ENCODE data around the gene ANKRD9. TPM values are rescaled to one million over a fixed set of nuclear protein-coding genes. Genes with fewer than 3 reads are reported as not detected.

ANKRD9 gene
- total and polyA plus RNA-seq, 10 of the 15 experiments (the other 5 are each of a cell fraction or from before 2014, with no cell fraction given), result 0.03 to 3.6 (median 0.49) TPM

DNA sequence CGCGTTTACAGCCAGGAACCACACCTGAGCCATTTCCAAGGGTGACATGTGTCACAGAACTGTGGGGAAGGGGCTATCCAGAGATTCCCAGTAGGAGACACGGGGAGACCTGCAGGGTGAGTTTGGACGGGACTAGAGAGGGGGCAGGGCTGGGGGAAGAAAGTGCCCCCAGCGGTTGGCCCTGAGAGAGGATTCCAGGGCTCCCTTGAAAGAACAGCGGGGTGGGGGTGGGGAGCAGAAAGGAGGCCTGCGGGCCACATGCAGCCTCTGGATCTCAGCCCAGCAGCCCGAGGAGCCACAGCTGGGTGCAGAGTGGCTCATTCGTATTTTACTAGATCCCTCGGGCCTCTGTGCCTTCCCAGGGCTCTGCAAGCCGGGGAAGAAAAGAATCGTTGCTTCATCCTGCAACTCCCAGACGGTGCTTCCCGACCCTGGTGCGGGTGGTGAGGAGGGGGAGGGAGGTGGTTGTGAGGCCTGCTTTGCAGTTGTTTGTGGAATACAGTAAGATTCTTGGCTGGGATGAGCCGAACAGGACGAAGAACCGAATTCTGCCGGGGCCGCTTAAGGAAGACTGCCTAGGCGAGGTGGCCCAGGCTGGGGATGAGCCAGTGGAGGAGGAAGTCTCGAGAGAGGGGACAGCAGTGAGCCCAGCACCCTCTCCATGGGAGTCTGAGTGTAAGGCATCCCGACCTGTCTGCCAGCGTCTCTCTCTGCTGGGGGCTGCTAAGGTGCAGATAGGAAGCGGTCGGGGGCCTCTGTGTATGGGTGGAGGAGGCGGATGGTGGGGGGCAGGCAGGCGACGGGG lies 36.1 kb upstream of the ANKRD9 start:
- ATAC-seq (no peak), FAIRE-seq (no peak), DNase-seq (ENCODE audit: low read depth, low spot score) (no peak)
- no peak overlapping the region for H3K4me2 ChIP-seq (ENCODE audit: control insufficient read depth, insufficient read depth)
- CTCF ChIA-PET, result no interaction called here
- no peaks in the 10 kb centered on the region; the same call in 1 of the 2 replicates for H4K20me1 ChIP-seq (ENCODE audit: control insufficient read depth, insufficient read depth)
- POLR2A ChIA-PET, result no interaction called here
- BruUV-seq (replicated peaks), result no TSS peak
- no peak for TF ChIP-seq USF1 (IDR thresholded peaks at IDR 0.05; ENCODE audit: borderline replicate concordance, extremely low read length, insufficient read depth, low read depth, low read length)
- SMC1A ChIA-PET (ENCODE audit: uncharacterized antibody, unreplicated experiment), result no interaction called here
- H3K9ac ChIP-seq (ENCODE audit: control insufficient read depth, insufficient read depth, low read length), result no peak overlapping the region
- RAD21 ChIA-PET (ENCODE audit: unreplicated experiment), result no interaction called here
- H3K27me3 ChIP-seq (replicated peaks in 1 of 2; ENCODE audit: control insufficient read depth in 2 of 2, insufficient read depth in 2 of 2, low read length in 1 of 2), result peaks cover 8 to 16% of the 10 kb centered on the region in 2 experiments
- WGBS (ENCODE audit: insufficient coverage, insufficient replicate concordance, low lambda C conversion rate, missing lambda C conversion rate), result 65% methylated on average over 28 of the region's 29 CpGs
- in situ Hi-C loops (cut with MboI) (no loop called here), intact Hi-C loops (cut with micrococcal nuclease; ENCODE audit: unreplicated experiment) (no loop called here)
- H3K36me3 ChIP-seq (ENCODE audit: control insufficient read depth in 2 of 2, insufficient read depth in 2 of 2, low read length in 1 of 2), result no peaks in the 10 kb centered on the region
- H3K4me1 ChIP-seq (ENCODE audit: control insufficient read depth, insufficient read depth, low read length), result no peaks in the 10 kb centered on the region
- H3K9me3 ChIP-seq (replicated peaks; ENCODE audit: control insufficient read depth, insufficient read depth, low read length), result no peaks in the 10 kb centered on the region; the same call in 2 of the 3 replicates
- H2AFZ ChIP-seq (ENCODE audit: control insufficient read depth, low read depth, low read length), result no peak overlapping the region
- no peak overlapping the region for H3K27ac ChIP-seq (ENCODE audit: control insufficient read depth, insufficient read depth)
- H3K4me3 ChIP-seq, result no peak overlapping the region
- no peaks in the 10 kb centered on the region for H3K79me2 ChIP-seq (ENCODE audit: control insufficient read depth, insufficient read depth, low read length)

DNA sequence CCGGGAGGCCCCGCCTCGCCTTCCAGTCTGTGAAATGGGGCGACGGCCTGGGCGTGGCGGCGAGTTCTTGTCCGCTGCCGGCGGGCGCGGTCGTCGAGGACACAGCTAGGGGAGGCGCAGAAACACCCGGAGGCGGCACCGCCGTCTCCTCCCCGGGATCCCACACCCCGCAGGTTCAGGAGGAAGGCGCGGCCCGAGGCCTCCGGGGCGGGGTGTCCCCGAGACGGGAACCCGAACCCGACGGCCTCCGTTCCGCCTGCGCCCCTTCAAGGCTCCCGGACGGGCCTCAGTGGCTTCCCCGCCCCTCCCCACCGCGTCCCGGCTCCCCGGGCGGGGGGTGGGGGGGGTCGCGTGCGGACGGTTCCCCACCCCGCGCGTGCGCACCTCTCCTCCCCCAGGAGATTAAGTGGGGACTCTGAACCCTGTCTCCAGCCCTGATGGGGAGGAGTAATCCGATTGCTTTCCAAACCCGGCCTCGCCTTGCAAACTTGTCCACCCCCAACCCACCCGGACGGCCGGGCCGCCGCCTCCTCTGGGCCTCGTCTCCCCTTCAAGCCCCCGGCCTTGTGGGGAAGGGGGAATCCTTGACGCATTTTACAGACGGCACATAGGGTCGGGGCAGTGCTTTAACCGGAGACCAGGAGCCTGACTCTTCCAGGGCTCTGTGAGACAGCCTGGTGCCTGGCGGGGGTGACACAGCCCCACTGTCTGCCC lies 35.3 kb upstream of the ANKRD9 start:
- ChIA-PET SMC1A (ENCODE audit: uncharacterized antibody, unreplicated experiment) (no interaction called here), RAD21 (ENCODE audit: unreplicated experiment) (no interaction called here), CTCF (no interaction called here), POLR2A (no interaction called here)
- no peaks in the 10 kb centered on the region for H3K79me2 ChIP-seq (ENCODE audit: control insufficient read depth, insufficient read depth, low read length)
- peaks cover 8 to 16% of the 10 kb centered on the region in 2 experiments for H3K27me3 ChIP-seq (replicated peaks in 1 of 2; ENCODE audit: control insufficient read depth in 2 of 2, insufficient read depth in 2 of 2, low read length in 1 of 2)
- WGBS (ENCODE audit: insufficient coverage, insufficient replicate concordance, low lambda C conversion rate, missing lambda C conversion rate), result 3% methylated on average over 32 of the region's 66 CpGs
- H3K36me3 ChIP-seq (ENCODE audit: control insufficient read depth in 2 of 2, insufficient read depth in 2 of 2, low read length in 1 of 2), result no peaks in the 10 kb centered on the region
- H3K4me3 ChIP-seq, result no peak overlapping the region
- TF ChIP-seq, protein P1, sequence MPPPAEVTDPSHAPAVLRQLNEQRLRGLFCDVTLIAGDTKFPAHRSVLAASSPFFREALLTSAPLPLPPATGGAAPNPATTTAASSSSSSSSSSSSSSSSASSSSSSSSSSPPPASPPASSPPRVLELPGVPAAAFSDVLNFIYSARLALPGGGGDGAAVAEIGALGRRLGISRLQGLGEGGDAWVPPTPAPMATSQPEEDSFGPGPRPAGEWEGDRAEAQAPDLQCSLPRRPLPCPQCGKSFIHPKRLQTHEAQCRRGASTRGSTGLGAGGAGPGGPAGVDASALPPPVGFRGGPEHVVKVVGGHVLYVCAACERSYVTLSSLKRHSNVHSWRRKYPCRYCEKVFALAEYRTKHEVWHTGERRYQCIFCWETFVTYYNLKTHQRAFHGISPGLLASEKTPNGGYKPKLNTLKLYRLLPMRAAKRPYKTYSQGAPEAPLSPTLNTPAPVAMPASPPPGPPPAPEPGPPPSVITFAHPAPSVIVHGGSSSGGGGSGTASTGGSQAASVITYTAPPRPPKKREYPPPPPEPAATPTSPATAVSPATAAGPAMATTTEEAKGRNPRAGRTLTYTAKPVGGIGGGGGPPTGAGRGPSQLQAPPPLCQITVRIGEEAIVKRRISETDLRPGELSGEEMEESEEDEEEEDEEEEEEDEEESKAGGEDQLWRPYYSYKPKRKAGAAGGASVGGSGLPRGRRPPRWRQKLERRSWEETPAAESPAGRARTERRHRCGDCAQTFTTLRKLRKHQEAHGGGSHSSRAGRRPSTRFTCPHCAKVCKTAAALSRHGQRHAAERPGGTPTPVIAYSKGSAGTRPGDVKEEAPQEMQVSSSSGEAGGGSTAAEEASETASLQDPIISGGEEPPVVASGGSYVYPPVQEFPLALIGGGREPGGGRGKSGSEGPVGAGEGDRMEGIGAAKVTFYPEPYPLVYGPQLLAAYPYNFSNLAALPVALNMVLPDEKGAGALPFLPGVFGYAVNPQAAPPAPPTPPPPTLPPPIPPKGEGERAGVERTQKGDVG (CRISPR knock-in tag; IDR thresholded peaks at IDR 0.05), result no peak
- TF ChIP-seq TCF12 (IDR thresholded peaks at IDR 0.05; ENCODE audit: low read depth, low read length), result no peak
- TF ChIP-seq EZH2 (IDR thresholded peaks at IDR 0.05; ENCODE audit: borderline replicate concordance, control insufficient read depth, low read depth, low read length), result no peak
- no peak for TF ChIP-seq ZNF384 (IDR thresholded peaks at IDR 0.05; ENCODE audit: borderline replicate concordance, low read depth, low read length)
- TF ChIP-seq NR2F1 (conservative IDR thresholded peaks at IDR 0.05), result no peak
- no peak for TF ChIP-seq E2F4 (IDR thresholded peaks at IDR 0.05; ENCODE audit: low read depth, low read length)
- no peak overlapping the region for H3K27ac ChIP-seq (ENCODE audit: control insufficient read depth, insufficient read depth)
- H3K4me2 ChIP-seq (ENCODE audit: control insufficient read depth, insufficient read depth), result peak overlapping the region; percentile 42; the same call in 1 of the 2 replicates
- H3K9me3 ChIP-seq (replicated peaks; ENCODE audit: control insufficient read depth, insufficient read depth, low read length), result no peaks in the 10 kb centered on the region; the same call in 2 of the 3 replicates
- no peaks in the 10 kb centered on the region; the same call in 1 of the 2 replicates for H4K20me1 ChIP-seq (ENCODE audit: control insufficient read depth, insufficient read depth)
- FAIRE-seq (no peak), ATAC-seq (peak; percentile 68), DNase-seq (ENCODE audit: low read depth, low spot score) (no peak)
- no peak overlapping the region for H3K9ac ChIP-seq (ENCODE audit: control insufficient read depth, insufficient read depth, low read length)
- H2AFZ ChIP-seq (ENCODE audit: control insufficient read depth, low read depth, low read length), result no peak overlapping the region
- in situ Hi-C loops (cut with MboI) (no loop called here), intact Hi-C loops (cut with micrococcal nuclease; ENCODE audit: unreplicated experiment) (no loop called here)
- no peaks in the 10 kb centered on the region for H3K4me1 ChIP-seq (ENCODE audit: control insufficient read depth, insufficient read depth, low read length)
- no TSS peak for BruUV-seq (replicated peaks)

Measured in GM12878 (cell line).